Glutamatergic neuron (in vitro differentiated cells): ENCODE data around the gene LRP1B. TPM values are rescaled to one million over a fixed set of nuclear protein-coding genes. Genes with fewer than 3 reads are reported as not detected.

Source experiments
- DNase-seq: peaks from one replicate; pipeline ENCODE4 v3.0.0; 2022
- H3K27ac Mint-ChIP-seq: one replicate; pipeline ENCODE4 v1.8.0; 2020; ENCODE audit warnings: mild to moderate bottlenecking, mixed read lengths, inconsistent platforms; ENCODE audit not compliant: unreplicated experiment
- H3K27me3 Mint-ChIP-seq: one replicate; pipeline ENCODE4 v1.8.0; 2020; ENCODE audit warnings: mild to moderate bottlenecking, moderate library complexity, mixed read lengths, inconsistent platforms; ENCODE audit not compliant: unreplicated experiment
- H3K36me3 Mint-ChIP-seq: one replicate; pipeline ENCODE4 v1.8.0; 2020; ENCODE audit warnings: mild to moderate bottlenecking, mixed read lengths, inconsistent platforms; ENCODE audit not compliant: unreplicated experiment
- H3K4me1 Mint-ChIP-seq: one replicate; pipeline ENCODE4 v1.8.0; 2020; ENCODE audit warnings: mild to moderate bottlenecking, low read depth, mixed read lengths, inconsistent platforms; ENCODE audit not compliant: unreplicated experiment
- H3K4me3 Mint-ChIP-seq: one replicate; pipeline ENCODE4 v1.8.0; 2020; ENCODE audit warnings: mild to moderate bottlenecking, mixed read lengths, inconsistent platforms; ENCODE audit not compliant: unreplicated experiment
- H3K9me3 Mint-ChIP-seq: one replicate; pipeline ENCODE4 v1.8.0; 2020; ENCODE audit warnings: mild to moderate bottlenecking, moderate library complexity, mixed read lengths, inconsistent platforms; ENCODE audit not compliant: unreplicated experiment
- total RNA-seq: library from RNA; stranded (reverse); fragmentation: NEBNext Ultra II Directional; extraction: Animal tissue kit (Norgen Biotek cat#: 25700); gene quantifications from one replicate; pipeline ENCODE4 v1.2.1, GENCODE V29; 2021; ENCODE audit not compliant: unreplicated experiment
- TF ChIP-seq, protein P1 (sequence below): fragments of 200-600 bp; sonication (generic); IDR thresholded peaks from one replicate; pipeline ENCODE4 v1.5.0; 2021; ENCODE audit not compliant: partially characterized antibody, unreplicated experiment

Gene LRP1B
- total RNA-seq, 1 donor from 2014 or later = 28.7 TPM

DNA sequence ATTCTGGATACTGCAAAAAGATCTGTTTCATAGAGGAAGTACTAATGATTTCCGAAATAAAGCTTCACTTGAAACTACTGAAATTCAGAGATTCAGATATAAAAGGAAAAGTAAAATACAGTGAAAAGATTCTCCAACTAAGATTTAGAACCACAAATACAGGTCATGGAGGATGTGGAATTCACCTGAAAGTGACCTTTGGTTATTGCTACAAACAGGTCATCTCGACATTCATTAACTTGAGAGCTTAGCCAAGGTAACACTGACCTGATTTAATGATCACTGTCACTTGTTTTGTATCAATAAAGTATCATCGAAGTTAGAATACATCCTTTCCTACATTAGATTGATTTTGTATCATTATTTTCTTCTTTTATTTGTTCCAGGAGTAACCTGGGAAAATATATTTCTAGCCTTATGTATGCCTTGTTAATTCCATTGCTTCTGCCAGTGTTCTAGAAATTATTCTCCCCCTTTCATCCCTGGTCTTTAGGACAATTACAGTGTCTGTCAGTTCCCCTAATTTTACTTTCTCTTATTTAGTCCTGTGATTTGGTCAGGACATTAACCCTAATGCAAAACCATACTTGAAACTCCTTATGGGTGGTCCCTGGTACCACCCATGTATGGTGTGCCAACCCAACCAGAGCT lies 420.1 kb downstream of the LRP1B start:
- TF ChIP-seq, protein P1, sequence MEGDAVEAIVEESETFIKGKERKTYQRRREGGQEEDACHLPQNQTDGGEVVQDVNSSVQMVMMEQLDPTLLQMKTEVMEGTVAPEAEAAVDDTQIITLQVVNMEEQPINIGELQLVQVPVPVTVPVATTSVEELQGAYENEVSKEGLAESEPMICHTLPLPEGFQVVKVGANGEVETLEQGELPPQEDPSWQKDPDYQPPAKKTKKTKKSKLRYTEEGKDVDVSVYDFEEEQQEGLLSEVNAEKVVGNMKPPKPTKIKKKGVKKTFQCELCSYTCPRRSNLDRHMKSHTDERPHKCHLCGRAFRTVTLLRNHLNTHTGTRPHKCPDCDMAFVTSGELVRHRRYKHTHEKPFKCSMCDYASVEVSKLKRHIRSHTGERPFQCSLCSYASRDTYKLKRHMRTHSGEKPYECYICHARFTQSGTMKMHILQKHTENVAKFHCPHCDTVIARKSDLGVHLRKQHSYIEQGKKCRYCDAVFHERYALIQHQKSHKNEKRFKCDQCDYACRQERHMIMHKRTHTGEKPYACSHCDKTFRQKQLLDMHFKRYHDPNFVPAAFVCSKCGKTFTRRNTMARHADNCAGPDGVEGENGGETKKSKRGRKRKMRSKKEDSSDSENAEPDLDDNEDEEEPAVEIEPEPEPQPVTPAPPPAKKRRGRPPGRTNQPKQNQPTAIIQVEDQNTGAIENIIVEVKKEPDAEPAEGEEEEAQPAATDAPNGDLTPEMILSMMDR = no peak
- H3K36me3 Mint-ChIP-seq = no peaks in the 10 kb centered on the region
- H3K4me3 Mint-ChIP-seq = no peak overlapping the region
- peaks cover 14% of the 10 kb centered on the region for H3K4me1 Mint-ChIP-seq
- no peak for DNase-seq
- H3K9me3 Mint-ChIP-seq = no peaks in the 10 kb centered on the region
- H3K27me3 Mint-ChIP-seq = no peaks in the 10 kb centered on the region
- no peak overlapping the region for H3K27ac Mint-ChIP-seq

DNA sequence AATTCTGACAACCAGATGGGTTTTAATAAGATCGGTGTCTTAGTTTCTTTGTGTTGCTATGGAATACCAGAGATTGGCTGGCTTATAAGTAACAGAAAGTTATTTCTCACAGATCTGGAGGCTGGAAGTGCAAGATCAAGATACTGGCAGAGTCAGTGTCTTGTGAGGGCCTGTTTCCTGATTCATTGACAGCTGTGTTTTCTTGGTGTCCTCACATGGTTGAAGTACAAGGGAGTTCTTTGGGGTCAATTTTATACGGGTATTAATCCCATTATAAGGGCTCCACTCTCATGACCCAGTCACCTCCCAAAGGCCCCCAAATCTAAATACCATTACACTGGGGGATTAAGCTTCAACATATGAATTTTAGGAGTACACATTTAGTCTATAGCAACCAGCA lies 421.1 kb downstream of the LRP1B start:
- Mint-ChIP-seq H3K27me3 (no peaks in the 10 kb centered on the region), H3K9me3 (no peaks in the 10 kb centered on the region), H3K36me3 (no peaks in the 10 kb centered on the region), H3K27ac (no peak overlapping the region), H3K4me1 (peaks cover 14% of the 10 kb centered on the region), H3K4me3 (no peak overlapping the region)
- TF ChIP-seq, protein P1 = no peak
- no peak for DNase-seq

DNA sequence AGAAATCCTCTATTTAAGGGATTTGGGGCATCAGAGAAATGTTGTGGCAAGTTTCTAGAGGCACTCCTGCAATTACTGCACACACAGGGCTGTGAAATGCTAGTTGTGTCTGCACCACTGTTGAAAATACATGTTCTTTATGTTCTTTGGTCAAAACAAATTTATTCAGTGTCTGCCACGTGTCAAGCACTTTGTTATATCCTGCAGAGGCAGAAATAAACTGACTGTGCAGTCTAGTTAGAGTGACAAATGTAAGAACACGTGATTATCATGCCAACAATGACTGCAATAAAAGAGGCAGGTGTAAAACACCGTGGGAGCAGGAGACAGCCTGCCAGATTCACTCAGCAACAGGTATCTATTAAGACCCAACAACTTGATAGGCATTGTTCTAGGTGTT lies 423.3 kb downstream of the LRP1B start:
- H3K9me3 Mint-ChIP-seq = no peaks in the 10 kb centered on the region

DNA sequence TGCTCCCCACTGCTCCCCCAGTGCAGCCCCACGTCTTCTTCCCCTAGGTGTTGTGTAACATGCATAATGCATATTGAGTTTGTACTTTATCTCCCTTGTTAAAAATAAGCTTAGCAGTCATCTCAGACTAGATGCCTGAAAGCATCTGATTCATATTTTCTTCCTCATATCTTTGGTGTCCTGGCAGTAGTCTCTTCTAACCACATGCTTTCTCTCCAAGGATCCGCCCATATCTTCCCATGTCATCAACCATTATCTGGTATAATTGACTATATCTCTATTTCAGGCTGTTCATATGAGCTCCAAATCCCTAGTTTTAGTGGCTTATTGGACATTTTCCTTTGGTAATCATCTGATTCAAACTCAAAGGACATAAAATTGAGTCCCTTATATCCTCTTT lies 426.3 kb downstream of the LRP1B start:
- TF ChIP-seq, protein P1 = no peak
- Mint-ChIP-seq H3K4me3 (no peak overlapping the region), H3K27me3 (no peaks in the 10 kb centered on the region), H3K4me1 (peaks cover 13% of the 10 kb centered on the region), H3K27ac (no peak overlapping the region), H3K36me3 (no peaks in the 10 kb centered on the region), H3K9me3 (no peaks in the 10 kb centered on the region)
- DNase-seq = no peak

More for the DNA sequence above, 423.3 kb downstream of the LRP1B start:
- Mint-ChIP-seq H3K36me3 (no peaks in the 10 kb centered on the region), H3K27ac (no peak overlapping the region), H3K27me3 (no peaks in the 10 kb centered on the region), H3K4me3 (no peak overlapping the region), H3K4me1 (peaks cover 16% of the 10 kb centered on the region)
- no peak for DNase-seq
- TF ChIP-seq, protein P1 = no peak

DNA sequence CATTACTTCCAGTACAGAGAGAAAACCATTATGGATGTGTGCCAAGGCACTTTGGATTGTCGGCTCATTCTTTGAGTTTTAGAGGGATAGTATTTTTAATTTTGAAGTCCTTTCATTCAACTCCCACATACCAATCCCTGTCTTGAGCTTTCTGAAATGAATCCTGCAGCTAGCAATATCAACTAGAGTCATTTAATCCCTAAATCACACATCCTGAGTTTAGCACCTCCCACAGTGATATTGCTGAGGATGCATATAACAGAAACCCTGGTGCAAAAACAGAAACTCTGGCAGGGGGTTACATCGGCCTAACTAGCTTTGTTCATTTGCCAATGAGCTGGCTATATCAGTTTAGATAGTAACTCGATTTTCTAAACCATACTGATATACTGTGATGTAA lies 427.3 kb downstream of the LRP1B start:
- DNase-seq = no peak
- Mint-ChIP-seq H3K4me1 (peaks cover 13% of the 10 kb centered on the region), H3K9me3 (no peaks in the 10 kb centered on the region), H3K36me3 (no peaks in the 10 kb centered on the region), H3K27me3 (no peaks in the 10 kb centered on the region), H3K4me3 (no peak overlapping the region), H3K27ac (no peak overlapping the region)
- TF ChIP-seq, protein P1 = no peak
